ENCODE results near the gene TDRD5. TPM values are rescaled to one million over a fixed set of nuclear protein-coding genes. Genes with fewer than 3 reads are reported as not detected.

TDRD5 gene
- total and polyA plus RNA-seq, 9 donors, result 0.05 to 0.46 (median 0.19) TPM; not detected in 3

GRCh38 chr1:179590671-179591070 lies 961 bp upstream of the TDRD5 start:
- H3K4me3 ChIP-seq, result no peak overlapping the region
- H3K27me3 ChIP-seq, result no peaks in the 10 kb centered on the region
- H3K9me3 ChIP-seq, result peaks cover 0 to 8% of the 10 kb centered on the region in 2 donors
- 82 to 89% (median 85%) methylated on average over 11 of the region's 11 CpGs for WGBS, 3 donors
- no peak overlapping the region for H3K27ac ChIP-seq
- intact Hi-C loops (cut with DNase I), result no loop called here
- TF ChIP-seq, protein P1, sequence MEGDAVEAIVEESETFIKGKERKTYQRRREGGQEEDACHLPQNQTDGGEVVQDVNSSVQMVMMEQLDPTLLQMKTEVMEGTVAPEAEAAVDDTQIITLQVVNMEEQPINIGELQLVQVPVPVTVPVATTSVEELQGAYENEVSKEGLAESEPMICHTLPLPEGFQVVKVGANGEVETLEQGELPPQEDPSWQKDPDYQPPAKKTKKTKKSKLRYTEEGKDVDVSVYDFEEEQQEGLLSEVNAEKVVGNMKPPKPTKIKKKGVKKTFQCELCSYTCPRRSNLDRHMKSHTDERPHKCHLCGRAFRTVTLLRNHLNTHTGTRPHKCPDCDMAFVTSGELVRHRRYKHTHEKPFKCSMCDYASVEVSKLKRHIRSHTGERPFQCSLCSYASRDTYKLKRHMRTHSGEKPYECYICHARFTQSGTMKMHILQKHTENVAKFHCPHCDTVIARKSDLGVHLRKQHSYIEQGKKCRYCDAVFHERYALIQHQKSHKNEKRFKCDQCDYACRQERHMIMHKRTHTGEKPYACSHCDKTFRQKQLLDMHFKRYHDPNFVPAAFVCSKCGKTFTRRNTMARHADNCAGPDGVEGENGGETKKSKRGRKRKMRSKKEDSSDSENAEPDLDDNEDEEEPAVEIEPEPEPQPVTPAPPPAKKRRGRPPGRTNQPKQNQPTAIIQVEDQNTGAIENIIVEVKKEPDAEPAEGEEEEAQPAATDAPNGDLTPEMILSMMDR (IDR thresholded peaks at IDR 0.05), result no peak
- TF ChIP-seq EP300 (IDR thresholded peaks at IDR 0.05) (no peak), POLR2A (IDR thresholded peaks at IDR 0.05) (no peak)
- no peaks in the 10 kb centered on the region for H3K36me3 ChIP-seq
- DNase-seq, result no peak
- no peaks in the 10 kb centered on the region for H3K4me1 ChIP-seq (ENCODE audit: insufficient read depth)

GRCh38 chr1:179591253-179591591 lies 410 bp upstream of the TDRD5 start:
- H3K27ac ChIP-seq, result no peak overlapping the region
- H3K27me3 ChIP-seq, result no peaks in the 10 kb centered on the region
- 14 to 29% (median 27%) methylated on average over 7 of the region's 7 CpGs for WGBS, 3 donors
- H3K4me1 ChIP-seq (ENCODE audit: insufficient read depth), result no peaks in the 10 kb centered on the region
- no peak for DNase-seq
- peaks cover 0 to 8% of the 10 kb centered on the region in 2 donors for H3K9me3 ChIP-seq
- intact Hi-C loops (cut with DNase I), result no loop called here
- TF ChIP-seq, protein P1 (IDR thresholded peaks at IDR 0.05), result no peak
- TF ChIP-seq EP300 (IDR thresholded peaks at IDR 0.05), result no peak
- no peak for TF ChIP-seq POLR2A (IDR thresholded peaks at IDR 0.05)
- H3K4me3 ChIP-seq, result no peak overlapping the region
- H3K36me3 ChIP-seq, result no peaks in the 10 kb centered on the region

- H3K27ac ChIP-seq, result no peak overlapping the region
- no peaks in the 10 kb centered on the region for H3K36me3 ChIP-seq
- no peaks in the 10 kb centered on the region for H3K27me3 ChIP-seq
- no peak for TF ChIP-seq POLR2A (IDR thresholded peaks at IDR 0.05)
- TF ChIP-seq, protein P1 (IDR thresholded peaks at IDR 0.05), result no peak
- TF ChIP-seq EP300 (IDR thresholded peaks at IDR 0.05), result no peak
- WGBS, 3 donors, result 68 to 78% (median 69%) methylated on average over 1 of the region's 1 CpG
- H3K4me3 ChIP-seq, result no peak overlapping the region
- H3K4me1 ChIP-seq (ENCODE audit: insufficient read depth), result no peaks in the 10 kb centered on the region
- no peak for DNase-seq
- intact Hi-C loops (cut with DNase I), result no loop called here
- H3K9me3 ChIP-seq, result no peaks in the 10 kb centered on the region
Observed at GRCh38 chr1:179598631-179599030, 7.0 kb downstream of the TDRD5 start.

GRCh38 chr1:179599623-179600249 lies 8.1 kb downstream of the TDRD5 start:
- Histone ChIP-seq H3K4me3 (no peak overlapping the region), H3K27ac (no peak overlapping the region), H3K36me3 (no peaks in the 10 kb centered on the region), H3K27me3 (no peaks in the 10 kb centered on the region), H3K9me3 (no peaks in the 10 kb centered on the region), H3K4me1 (ENCODE audit: insufficient read depth) (no peaks in the 10 kb centered on the region)
- intact Hi-C loops (cut with DNase I), result no loop called here
- no peak for DNase-seq
- TF ChIP-seq POLR2A (IDR thresholded peaks at IDR 0.05) (no peak), EP300 (IDR thresholded peaks at IDR 0.05) (no peak)
- TF ChIP-seq, protein P1 (IDR thresholded peaks at IDR 0.05), result no peak
